H1 (cell line): ENCODE results near the gene RENBP. TPM values are rescaled to one million over a fixed set of nuclear protein-coding genes. Genes with fewer than 3 reads are reported as not detected.

ENCODE experiments used
- ASH2L ChIP-seq: fragments of 200-600, 300-600 bp; sonication (generic); IDR thresholded peaks from one replicate; pipeline ENCODE4 v1.7.1; 2017; ENCODE audit warnings: low read length
- BRCA1 ChIP-seq: IDR thresholded peaks from 2 replicates; pipeline ENCODE4 v1.6.1; 2012; ENCODE audit warnings: low read depth, low read length, improper control_type of control experiment
- CHD7 ChIP-seq: fragments of 300-600 bp; sonication (generic); IDR thresholded peaks from 2 replicates; pipeline ENCODE4 v1.7.1; 2012; ENCODE audit warnings: low read length, moderate library complexity, mild to moderate bottlenecking, inconsistent platforms; ENCODE audit not compliant: insufficient replicate concordance
- EZH2 ChIP-seq: fragments of 200-600 bp; sonication (generic); IDR thresholded peaks from 2 replicates; pipeline ENCODE4 v1.7.1; 2012; ENCODE audit warnings: low read depth, mild to moderate bottlenecking, moderate library complexity, low read length, inconsistent platforms; ENCODE audit not compliant: severe bottlenecking
- GTF2F1 ChIP-seq: IDR thresholded peaks from 2 replicates; pipeline ENCODE4 v1.6.1; 2012; ENCODE audit warnings: low read depth, low read length, improper control_type of control experiment, borderline replicate concordance
- HDAC6 ChIP-seq: IDR thresholded peaks from one replicate; pipeline ENCODE4 v1.7.1; 2012; ENCODE audit warnings: low read depth, mild to moderate bottlenecking, inconsistent platforms, low read length, moderate library complexity
- POLR2A ChIP-seq, 2 experiments: IDR thresholded peaks; 1 replicate in 1 of 2; 2 replicates in 1 of 2; pipeline ENCODE4 v1.6.1; 2011; ENCODE audit warnings: low read depth in 2 of 2, low read length in 2 of 2, mild to moderate bottlenecking in 2 of 2; ENCODE audit errors: control extremely low read depth in 1 of 2
- RNF2 ChIP-seq: fragments of 200-900, 300-1000 bp; sonication (generic); IDR thresholded peaks from 2 replicates; pipeline ENCODE4 v1.7.1; 2016; ENCODE audit warnings: borderline replicate concordance, low read depth, mild to moderate bottlenecking, antibody characterized with exemption, low read length; ENCODE audit not compliant: poor library complexity, severe bottlenecking; ENCODE audit errors: missing control alignments
- SAP30 ChIP-seq: fragments of 300-600 bp; sonication (generic); IDR thresholded peaks from 2 replicates; pipeline ENCODE4 v1.7.1; 2012; ENCODE audit warnings: low read length, moderate library complexity, mild to moderate bottlenecking, inconsistent platforms; ENCODE audit not compliant: insufficient read depth, insufficient replicate concordance
- TAF1 ChIP-seq: IDR thresholded peaks from 2 replicates; pipeline ENCODE4 v1.6.1; 2011; ENCODE audit warnings: mild to moderate bottlenecking, low read depth, low read length
- polyA plus RNA-seq, 7 experiments: library from polyadenylated mRNA; depleted of rRNA in 3 of 7; stranded (reverse) in 5 of 7; unstranded in 2 of 7; fragments of >200 nt in 5 of 7; fragments of 200-250 nt in 2 of 7; gene quantifications; 1 replicate in 5 of 7; 2 replicates in 1 of 7; 4 replicates in 1 of 7; pipeline versions ENCODE4 v1.2.1 to v1.2.3, GENCODE V29; 2011 to 2013; ENCODE audit warnings: missing spikeins in 2 of 7, mixed read lengths in 2 of 7
- total RNA-seq: library from RNA; stranded (reverse); fragmentation: NEBNext Ultra II Directional; extraction: Animal tissue kit (Norgen Biotek cat#: 25700); gene quantifications from 2 replicates; pipeline ENCODE4 v1.2.1, GENCODE V29; 2021

RENBP gene
- total and polyA plus RNA-seq, 2 of the 8 experiments (the other 6 are each of a cell fraction or from before 2014, with no cell fraction given): 12.4 to 21.8 TPM

DNA sequence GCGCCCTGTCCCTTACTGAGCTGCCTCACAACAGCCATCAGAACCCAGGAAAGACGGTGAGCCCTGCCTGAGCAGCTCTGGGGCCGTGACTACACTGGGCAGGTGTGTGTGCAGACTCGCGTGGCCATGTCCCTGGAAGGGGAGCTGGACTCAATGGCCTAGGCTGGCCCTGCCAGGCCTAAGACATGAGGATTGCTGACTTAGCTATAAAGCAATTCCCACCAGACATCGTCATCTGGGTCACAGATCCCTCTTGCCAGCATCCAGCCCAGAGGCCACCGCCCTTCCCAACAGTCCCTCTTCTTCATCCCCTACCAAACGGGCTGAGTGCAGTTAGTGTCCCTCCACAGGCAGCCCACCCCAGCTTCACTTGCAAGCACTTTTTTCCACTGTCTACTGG is 13.3 kb downstream of the RENBP start (continued):
- no peak for TF ChIP-seq CHD7
- no peak for TF ChIP-seq BRCA1
- no peak for TF ChIP-seq POLR2A (IDR thresholded peaks at IDR 0.05; ENCODE audit: control extremely low read depth in 1 of 2, low read depth in 2 of 2, low read length in 2 of 2)
- no peak for TF ChIP-seq ASH2L
- TF ChIP-seq SAP30: no peak
- TF ChIP-seq GTF2F1: no peak
- no peak for TF ChIP-seq HDAC6
- no peak for TF ChIP-seq TAF1
- no peak for TF ChIP-seq RNF2
- no peak for TF ChIP-seq EZH2
